ENCODE data around the gene ZC3H18. TPM values are rescaled to one million over a fixed set of nuclear protein-coding genes. Genes with fewer than 3 reads are reported as not detected.

Gene ZC3H18
- total and polyA plus RNA-seq, 2 of the 4 experiments (the other 2 are of a cell fraction): 3.4 to 21.3 TPM

GRCh38 chr16:88529596-88529995 is 40.6 kb upstream of the ZC3H18 start:
- Histone ChIP-seq H3K36me3 (ENCODE audit: control insufficient read depth, insufficient read depth, low read length) (peaks cover 4% of the 10 kb centered on the region; the same call in 1 of the 2 replicates), H2BK20ac (ENCODE audit: low read depth, low read length) (no peak overlapping the region), H2AK5ac (ENCODE audit: low read depth, low read length) (no peak overlapping the region), H3K23ac (ENCODE audit: low read depth, low read length) (no peak overlapping the region), H2AK9ac (replicated peaks; ENCODE audit: low read depth, low read length, poor library complexity) (no peak overlapping the region), H2BK120ac (ENCODE audit: low read depth, low read length) (no peak overlapping the region), H3K9ac (ENCODE audit: low read depth, low read length) (no peak overlapping the region), H3K56ac (ENCODE audit: extremely low read depth, insufficient read depth, low read length) (no peak overlapping the region), H2BK5ac (ENCODE audit: low read depth, low read length, poor library complexity, severe bottlenecking) (no peak overlapping the region), H3K27ac (ENCODE audit: insufficient read depth, low read length) (no peak overlapping the region), H2BK15ac (ENCODE audit: low read depth, low read length) (no peak overlapping the region), H4K5ac (ENCODE audit: low read depth, low read length) (no peak overlapping the region), H4K20me1 (ENCODE audit: insufficient read depth, low read length) (peaks cover 3% of the 10 kb centered on the region; the same call in 1 of the 2 replicates), H3K4me3 (ENCODE audit: insufficient read depth, low read depth, low read length) (no peak overlapping the region), H3K9me1 (ENCODE audit: insufficient read depth, low read length) (no peaks in the 10 kb centered on the region), H3K14ac (replicated peaks; ENCODE audit: low read depth, low read length) (no peak overlapping the region), H2AFZ (replicated peaks; ENCODE audit: low read length, poor library complexity) (no peak overlapping the region), H3K4me1 (ENCODE audit: control insufficient read depth, insufficient read depth, low read length) (peaks cover 7% of the 10 kb centered on the region), H3K27me3 (ENCODE audit: control insufficient read depth, insufficient read depth, low read length) (no peaks in the 10 kb centered on the region), H3K4me2 (ENCODE audit: low read depth, low read length) (no peak overlapping the region), H3K4ac (ENCODE audit: low read depth, low read length) (no peak overlapping the region), H3K79me1 (ENCODE audit: low read depth in 1 of 2, low read length in 2 of 2) (peaks cover 0 to 2% of the 10 kb centered on the region in 2 experiments; a peak in 1 of 4 replicates), H3K9me3 (ENCODE audit: control insufficient read depth, insufficient read depth, low read length) (no peaks in the 10 kb centered on the region), H3K18ac (ENCODE audit: low read depth, low read length) (no peak overlapping the region), H4K8ac (ENCODE audit: low read depth in 2 of 2, low read length in 2 of 2) (no peak overlapping the region), H4K91ac (ENCODE audit: insufficient read depth, low read depth, low read length) (no peak overlapping the region)
- BruUV-seq (replicated peaks): no TSS peak
- ATAC-seq (ENCODE audit: low read depth) (no peak), DNase-seq (no peak)
- TF ChIP-seq RAD21 (IDR thresholded peaks at IDR 0.05; ENCODE audit: low read length): no peak
- TF ChIP-seq RCOR1 (IDR thresholded peaks at IDR 0.05; ENCODE audit: insufficient replicate concordance, low read length): no peak
- no peak for TF ChIP-seq MXI1 (IDR thresholded peaks at IDR 0.05; ENCODE audit: borderline replicate concordance, low read depth, low read length)
- no peak for TF ChIP-seq NFE2L2 (IDR thresholded peaks at IDR 0.05; ENCODE audit: low read depth, low read length)
- TF ChIP-seq SMC3 (IDR thresholded peaks at IDR 0.05; ENCODE audit: low read depth, low read length): no peak
- TF ChIP-seq MAZ (IDR thresholded peaks at IDR 0.05; ENCODE audit: borderline replicate concordance, low read depth, low read length): no peak
- no peak for TF ChIP-seq CEBPB (IDR thresholded peaks at IDR 0.05; ENCODE audit: low read depth, low read length)
- TF ChIP-seq POLR2A (IDR thresholded peaks at IDR 0.05; ENCODE audit: low read depth, low read length): no peak
- no peak for TF ChIP-seq CHD1 (IDR thresholded peaks at IDR 0.05; ENCODE audit: low read depth, low read length)
- no peak for TF ChIP-seq CTCF (conservative IDR thresholded peaks at IDR 0.05; ENCODE audit: low read depth, low read length)
- no peak for TF ChIP-seq ELK1 (IDR thresholded peaks at IDR 0.05; ENCODE audit: borderline replicate concordance, low read depth, low read length)
- no peak for TF ChIP-seq MAFK (IDR thresholded peaks at IDR 0.05; ENCODE audit: low read depth, low read length)
- TF ChIP-seq BHLHE40 (IDR thresholded peaks at IDR 0.05; ENCODE audit: low read depth, low read length): no peak
- no peak for TF ChIP-seq USF2 (IDR thresholded peaks at IDR 0.05; ENCODE audit: low read depth, low read length)
- no peak for TF ChIP-seq RFX5 (IDR thresholded peaks at IDR 0.05; ENCODE audit: low read depth, low read length)
- TF ChIP-seq FOS (IDR thresholded peaks at IDR 0.05; ENCODE audit: low read depth, low read length): no peak
- in situ Hi-C loops (cut with MboI; ENCODE audit: low sequenced_read_pairs): no loop called here
- ChIA-PET POLR2A (ENCODE audit: unreplicated experiment) (no interaction called here), CTCF (no interaction called here)
- dilution Hi-C loops (cut with HindIII; ENCODE audit: low sequenced_read_pairs, unreplicated experiment): no loop called here
- intact Hi-C loops (cut with micrococcal nuclease): no loop called here
- 93% methylated on average over 5 of the region's 9 CpGs; no CpG with 5 or more reads in 1 of the 2 experiments for WGBS, 2 experiments (ENCODE audit: extremely low coverage in 2 of 2, insufficient read length in 1 of 2)
